WI38 (cell line): ENCODE data around the gene EPB41L1.

Experiments
- H3K4me3 ChIP-seq: 2 replicates; pipeline ENCODE4 v1.5.1; 2011; ENCODE audit warnings: low read depth, mild to moderate bottlenecking, control low read depth, low read length
- TF ChIP-seq, protein P1 (sequence below): IDR thresholded peaks from 2 replicates; pipeline ENCODE4 v1.5.1; 2012; ENCODE audit warnings: low read depth, mild to moderate bottlenecking, control low read depth, low read length

The EPB41L1 gene

DNA sequence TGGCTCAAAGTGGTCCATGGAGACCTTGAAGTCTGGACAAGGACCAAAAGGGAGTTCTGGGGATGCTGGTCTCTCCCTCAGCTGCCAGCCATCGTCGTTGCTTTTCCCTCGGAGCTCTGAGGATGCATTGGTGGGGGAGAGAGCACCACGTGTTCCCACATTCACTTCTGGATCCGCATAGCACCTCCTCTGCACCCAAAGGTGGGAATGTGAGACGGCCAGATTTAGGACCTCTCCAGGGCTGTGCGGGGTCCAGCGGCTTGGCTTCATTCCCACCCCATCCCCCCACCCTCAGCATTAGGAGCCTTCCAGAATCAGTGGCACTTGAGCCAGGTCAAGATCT lies 1.1 kb downstream of the EPB41L1 start:
- peak overlapping the region; percentile 80; the same call in 1 of the 2 replicates for H3K4me3 ChIP-seq
- TF ChIP-seq, protein P1, sequence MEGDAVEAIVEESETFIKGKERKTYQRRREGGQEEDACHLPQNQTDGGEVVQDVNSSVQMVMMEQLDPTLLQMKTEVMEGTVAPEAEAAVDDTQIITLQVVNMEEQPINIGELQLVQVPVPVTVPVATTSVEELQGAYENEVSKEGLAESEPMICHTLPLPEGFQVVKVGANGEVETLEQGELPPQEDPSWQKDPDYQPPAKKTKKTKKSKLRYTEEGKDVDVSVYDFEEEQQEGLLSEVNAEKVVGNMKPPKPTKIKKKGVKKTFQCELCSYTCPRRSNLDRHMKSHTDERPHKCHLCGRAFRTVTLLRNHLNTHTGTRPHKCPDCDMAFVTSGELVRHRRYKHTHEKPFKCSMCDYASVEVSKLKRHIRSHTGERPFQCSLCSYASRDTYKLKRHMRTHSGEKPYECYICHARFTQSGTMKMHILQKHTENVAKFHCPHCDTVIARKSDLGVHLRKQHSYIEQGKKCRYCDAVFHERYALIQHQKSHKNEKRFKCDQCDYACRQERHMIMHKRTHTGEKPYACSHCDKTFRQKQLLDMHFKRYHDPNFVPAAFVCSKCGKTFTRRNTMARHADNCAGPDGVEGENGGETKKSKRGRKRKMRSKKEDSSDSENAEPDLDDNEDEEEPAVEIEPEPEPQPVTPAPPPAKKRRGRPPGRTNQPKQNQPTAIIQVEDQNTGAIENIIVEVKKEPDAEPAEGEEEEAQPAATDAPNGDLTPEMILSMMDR, result no peak

DNA sequence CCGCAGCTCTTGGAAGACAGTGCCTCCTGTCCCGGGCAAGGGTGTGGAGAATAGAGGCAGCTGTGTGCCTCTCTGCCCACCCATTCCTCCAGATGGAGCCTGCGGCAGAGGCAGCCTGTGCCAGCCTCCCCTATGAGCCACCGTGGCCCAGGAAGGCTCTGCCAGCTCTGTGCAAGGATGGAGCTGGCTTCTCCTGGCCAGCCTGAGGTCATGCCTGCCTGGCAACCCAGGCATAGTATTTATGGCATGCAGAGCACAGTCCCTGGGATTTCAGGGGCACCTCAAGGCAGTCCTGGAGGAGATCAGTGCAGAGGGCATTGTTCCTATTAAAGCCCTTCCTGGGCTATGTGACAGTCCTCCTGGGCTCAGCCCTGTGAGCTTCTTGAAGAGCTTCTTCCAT lies 1.5 kb downstream of the EPB41L1 start:
- no peak overlapping the region for H3K4me3 ChIP-seq
- TF ChIP-seq, protein P1, result no peak

DNA sequence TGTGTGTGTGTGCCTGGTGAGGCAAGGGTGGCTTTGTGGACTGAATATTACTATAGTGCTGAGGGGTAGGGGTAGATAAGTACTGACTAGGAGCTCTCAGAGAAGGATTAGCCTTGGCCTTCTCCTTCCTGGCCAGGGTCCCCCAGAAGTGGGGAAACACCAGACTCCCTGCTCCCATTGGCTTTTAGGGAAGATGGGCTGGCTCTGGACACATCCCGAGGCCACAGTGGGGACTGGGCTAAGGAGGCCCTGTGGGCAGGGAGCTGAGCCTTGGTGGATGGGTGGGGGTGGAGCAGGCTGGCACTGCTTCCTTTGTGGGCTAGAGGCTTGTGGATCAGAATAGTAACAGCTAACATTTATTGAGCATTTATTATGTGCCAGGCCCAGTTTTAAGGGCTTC lies 3.1 kb downstream of the EPB41L1 start:
- TF ChIP-seq, protein P1, result no peak
- no peak overlapping the region for H3K4me3 ChIP-seq

DNA sequence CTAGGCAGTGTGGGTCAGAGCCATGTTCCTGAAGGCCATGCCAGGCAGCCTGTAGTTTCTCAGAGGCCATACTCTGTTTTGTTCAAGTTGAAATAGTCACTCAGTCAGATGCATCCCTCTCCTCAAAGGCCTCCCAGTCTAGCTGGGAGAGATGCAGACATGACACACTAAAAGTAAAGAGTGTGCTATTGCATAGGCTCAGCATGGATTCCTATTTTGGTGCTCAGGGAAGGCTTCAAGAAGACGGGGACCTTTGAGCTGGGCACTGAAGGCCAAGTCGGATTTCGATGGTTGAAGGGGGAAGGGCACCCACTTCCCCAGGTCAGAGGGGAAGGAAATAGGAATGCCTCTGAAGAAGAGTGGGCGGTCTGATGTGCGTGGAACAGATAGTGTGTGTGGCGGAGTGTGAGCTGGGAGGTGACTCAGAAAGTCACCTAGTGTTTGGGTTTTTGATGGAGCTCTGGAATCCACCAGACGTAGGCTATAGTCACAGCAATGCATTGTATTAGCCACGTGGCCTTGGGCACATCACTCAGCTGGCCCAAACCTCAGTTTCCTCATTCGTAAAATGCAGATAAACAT lies 3.7 kb downstream of the EPB41L1 start:
- TF ChIP-seq, protein P1, result no peak

DNA sequence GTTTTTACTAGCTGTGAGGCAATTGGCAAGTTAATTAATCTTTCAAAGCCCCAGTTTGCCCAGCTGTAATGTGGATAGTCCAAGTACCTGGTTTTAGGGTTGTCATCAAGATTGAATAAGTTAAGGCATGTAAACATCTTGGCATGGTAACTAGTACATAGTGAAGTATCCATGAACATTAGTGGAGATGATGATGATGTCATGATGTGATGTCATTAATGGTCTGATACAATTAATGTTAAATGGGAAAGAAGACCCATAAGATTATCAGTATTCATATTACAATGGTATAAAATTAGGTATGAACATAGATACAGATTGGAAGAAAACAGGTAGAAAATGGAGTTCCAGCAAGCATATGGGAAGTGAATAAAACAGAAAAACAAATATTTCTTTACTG lies 5.3 kb downstream of the EPB41L1 start:
- H3K4me3 ChIP-seq, result no peak overlapping the region
- TF ChIP-seq, protein P1, result no peak

More for the DNA sequence above, 3.7 kb downstream of the EPB41L1 start:
- H3K4me3 ChIP-seq, result no peak overlapping the region

DNA sequence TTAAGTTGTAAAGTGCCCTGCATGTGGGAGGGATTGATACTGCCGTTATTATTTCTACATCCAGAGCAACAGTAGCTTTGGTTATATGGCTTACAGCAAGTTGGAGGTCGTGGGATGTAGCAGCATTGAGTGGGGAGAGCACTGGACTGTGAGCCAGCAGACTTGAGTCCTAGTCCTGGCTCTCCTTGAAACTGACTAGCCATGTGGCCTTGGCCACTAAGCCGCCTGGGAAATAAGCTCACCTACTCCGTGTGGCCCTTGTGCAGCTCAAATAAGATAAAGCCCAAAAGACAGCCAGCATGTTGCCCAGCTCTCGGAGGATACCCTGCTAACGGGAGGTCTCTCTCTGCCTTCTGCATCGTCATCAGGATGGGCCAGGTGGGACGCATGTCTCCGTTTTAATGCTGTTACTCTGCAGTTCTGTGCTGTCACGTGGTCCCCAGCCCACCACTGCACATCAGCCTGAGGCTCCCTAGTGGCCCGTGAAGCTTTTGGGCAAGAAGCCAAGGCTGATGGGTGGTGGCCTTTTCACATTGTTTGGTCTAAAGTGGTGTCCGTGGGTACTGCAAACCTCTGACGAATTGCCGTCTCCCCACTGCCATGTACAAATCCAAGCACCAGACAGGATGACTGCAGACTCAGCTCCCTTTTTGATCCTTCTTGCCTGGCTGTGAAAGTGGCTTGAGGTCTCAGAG lies 7.9 kb downstream of the EPB41L1 start:
- no peak overlapping the region for H3K4me3 ChIP-seq
- TF ChIP-seq, protein P1, result no peak

DNA sequence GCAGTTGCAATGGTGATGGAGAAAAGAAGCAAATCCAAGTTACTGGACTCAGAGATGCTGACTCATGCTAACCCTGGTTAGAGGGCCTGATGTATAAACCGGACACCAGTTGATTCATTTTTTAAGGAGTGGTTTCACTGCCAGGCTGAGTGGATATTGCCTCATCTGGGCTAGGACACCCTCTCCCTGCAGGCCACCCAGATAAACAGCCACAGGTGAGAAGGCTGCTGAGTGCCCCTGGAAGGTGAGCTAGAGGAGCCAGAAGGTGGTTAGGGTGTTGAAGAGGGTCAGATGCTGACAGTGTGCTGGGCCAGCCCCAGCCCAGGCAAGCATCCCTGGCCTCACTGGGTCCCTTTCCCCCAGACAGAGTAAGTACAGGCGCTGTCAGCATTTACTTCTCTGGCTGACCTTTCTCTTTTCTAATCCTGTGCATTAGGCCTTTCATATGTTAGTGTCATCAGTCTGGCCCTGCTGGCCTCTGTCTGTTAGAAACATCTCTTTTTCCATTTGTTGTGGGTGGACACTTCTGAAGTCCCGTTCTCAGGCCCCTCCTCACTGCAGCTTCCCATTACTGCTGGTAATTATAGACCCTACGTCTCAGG lies 13.5 kb downstream of the EPB41L1 start:
- H3K4me3 ChIP-seq, result no peak overlapping the region
- TF ChIP-seq, protein P1, result no peak
